Left ventricle myocardium inferior (tissue), 1 donor: ENCODE data around the gene OR8K1. TPM values are rescaled to one million over a fixed set of nuclear protein-coding genes. Genes with fewer than 3 reads are reported as not detected.

ENCODE experiments used
- DNase-seq: peaks from one replicate; pipeline ENCODE4 v3.0.0-alpha.2; 2020
- H3K27ac ChIP-seq: fragments of 200-600 bp; replicated peaks from 2 replicates; pipeline ENCODE4 v1.8.0; 2021
- H3K27me3 ChIP-seq: fragments of 200-600 bp; 2 replicates; pipeline ENCODE4 v1.8.0; 2021; ENCODE audit warnings: low read depth
- H3K36me3 ChIP-seq: fragments of 200-600 bp; 2 replicates; pipeline ENCODE4 v1.8.0; 2021
- H3K4me1 ChIP-seq: fragments of 200-600 bp; 2 replicates; pipeline ENCODE4 v1.8.0; 2021
- H3K4me3 ChIP-seq: fragments of 200-600 bp; 2 replicates; pipeline ENCODE4 v1.8.0; 2021; ENCODE audit warnings: mild to moderate bottlenecking, moderate library complexity
- H3K9me3 ChIP-seq: fragments of 200-600 bp; replicated peaks from 2 replicates; pipeline ENCODE4 v1.8.0; 2021
- intact Hi-C: fragments of 100-400 bp; cut with micrococcal nuclease; formaldehyde crosslinking; loops from one replicate; pipeline ENCODE4 v1.11.0; 2022
- long read RNA-seq: library from polyadenylated mRNA; unstranded; transcript quantifications from one replicate; pipeline ENCODE4 v2.0.0, GENCODE V29; 2021
- total RNA-seq: library from RNA; stranded (reverse); fragmentation: NEBNext Ultra II Directional; extraction: Animal tissue kit (Norgen Biotek cat#: 25700); gene quantifications from one replicate; pipeline ENCODE4 v1.2.1, GENCODE V29; 2021
- TF ChIP-seq, protein P1 (sequence below): fragments of 200-600 bp; IDR thresholded peaks from 2 replicates; pipeline ENCODE4 v1.8.0; 2021; ENCODE audit warnings: antibody characterized with exemption, mild to moderate bottlenecking, borderline replicate concordance
- donor health status: DM: no; HTN: yes; CAD: no; lungs with severe emphysema.

Gene OR8K1
- not detected for total RNA-seq
- long read RNA-seq: 0 reads

DNA sequence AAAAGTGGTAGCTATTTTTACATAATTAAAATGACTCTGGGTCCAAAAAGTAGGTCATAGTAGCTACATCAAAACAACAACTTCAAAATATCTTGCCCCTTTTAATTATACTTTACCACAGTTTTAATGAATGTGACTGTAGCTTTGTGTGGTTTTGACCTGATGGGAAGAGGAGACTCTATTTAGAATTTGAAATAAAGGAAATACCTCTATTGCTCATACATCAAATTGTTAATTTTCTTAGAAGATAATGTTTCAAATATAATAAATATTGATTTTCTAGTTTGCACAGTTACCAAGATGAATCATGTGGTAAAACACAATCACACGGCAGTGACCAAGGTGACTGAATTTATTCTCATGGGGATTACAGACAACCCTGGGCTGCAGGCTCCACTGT, at the start of gene OR8K1:
TSS of gene OR8K1 (plus strand) at position 301 of the 400 bp plus-strand sequence. CDS start at position 301, 0 bp downstream.
- Histone ChIP-seq H3K4me1 (no peaks in the 10 kb centered on the region), H3K36me3 (no peaks in the 10 kb centered on the region), H3K4me3 (no peak within 1 kb of the TSS), H3K9me3 (peaks cover 22% of the 10 kb centered on the region), H3K27ac (no peak within 1 kb of the TSS), H3K27me3 (no peaks in the 10 kb centered on the region)
- TF ChIP-seq, protein P1, sequence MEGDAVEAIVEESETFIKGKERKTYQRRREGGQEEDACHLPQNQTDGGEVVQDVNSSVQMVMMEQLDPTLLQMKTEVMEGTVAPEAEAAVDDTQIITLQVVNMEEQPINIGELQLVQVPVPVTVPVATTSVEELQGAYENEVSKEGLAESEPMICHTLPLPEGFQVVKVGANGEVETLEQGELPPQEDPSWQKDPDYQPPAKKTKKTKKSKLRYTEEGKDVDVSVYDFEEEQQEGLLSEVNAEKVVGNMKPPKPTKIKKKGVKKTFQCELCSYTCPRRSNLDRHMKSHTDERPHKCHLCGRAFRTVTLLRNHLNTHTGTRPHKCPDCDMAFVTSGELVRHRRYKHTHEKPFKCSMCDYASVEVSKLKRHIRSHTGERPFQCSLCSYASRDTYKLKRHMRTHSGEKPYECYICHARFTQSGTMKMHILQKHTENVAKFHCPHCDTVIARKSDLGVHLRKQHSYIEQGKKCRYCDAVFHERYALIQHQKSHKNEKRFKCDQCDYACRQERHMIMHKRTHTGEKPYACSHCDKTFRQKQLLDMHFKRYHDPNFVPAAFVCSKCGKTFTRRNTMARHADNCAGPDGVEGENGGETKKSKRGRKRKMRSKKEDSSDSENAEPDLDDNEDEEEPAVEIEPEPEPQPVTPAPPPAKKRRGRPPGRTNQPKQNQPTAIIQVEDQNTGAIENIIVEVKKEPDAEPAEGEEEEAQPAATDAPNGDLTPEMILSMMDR: no peak
- DNase-seq: no peak
- intact Hi-C loops: no loop called here

DNA sequence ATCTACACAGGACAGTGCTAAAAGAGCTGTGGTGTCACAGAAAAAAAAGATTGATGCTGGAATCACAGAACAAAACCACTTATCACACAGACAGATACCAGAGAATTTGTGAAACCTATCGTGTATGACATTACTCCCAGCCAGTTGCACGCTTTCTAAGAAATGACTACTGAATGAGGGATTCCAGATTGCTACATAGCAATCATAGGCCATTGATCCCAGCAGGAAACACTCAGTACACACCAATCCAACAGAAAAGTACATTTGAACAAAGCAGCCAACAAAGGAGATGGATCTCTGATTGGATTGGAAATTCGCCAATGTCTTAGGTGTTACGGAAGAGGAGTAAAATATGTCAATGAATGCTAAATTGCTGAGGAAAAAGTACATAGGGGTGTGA, 48.9 kb upstream of the OR8K1 start:
- Histone ChIP-seq H3K36me3 (no peaks in the 10 kb centered on the region), H3K27me3 (no peaks in the 10 kb centered on the region), H3K4me3 (no peak overlapping the region), H3K9me3 (no peaks in the 10 kb centered on the region), H3K27ac (no peak overlapping the region), H3K4me1 (no peaks in the 10 kb centered on the region)
- intact Hi-C loops: no loop called here
- TF ChIP-seq, protein P1: no peak
- no peak for DNase-seq

DNA sequence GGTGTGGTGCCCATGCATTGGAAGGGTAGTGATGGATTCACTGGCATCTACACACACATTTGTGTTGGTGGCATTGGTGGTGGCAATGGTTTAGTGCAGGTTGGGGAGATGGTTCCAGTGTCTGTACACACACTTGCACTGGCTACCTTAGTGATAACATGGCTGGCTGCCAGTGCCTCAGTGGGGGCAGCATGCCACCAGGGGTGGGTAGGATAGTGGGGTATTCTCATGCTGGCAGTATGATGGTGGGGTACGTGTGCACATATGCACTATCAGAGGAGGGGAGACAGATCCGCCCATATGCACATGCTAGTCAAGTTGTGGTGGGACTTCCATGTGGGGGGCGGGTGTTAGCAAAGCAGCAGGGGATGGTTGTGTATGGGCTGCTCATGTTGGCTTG, 38.0 kb upstream of the OR8K1 start:
- H3K9me3 ChIP-seq: peaks cover 32% of the 10 kb centered on the region
- TF ChIP-seq, protein P1: no peak

DNA sequence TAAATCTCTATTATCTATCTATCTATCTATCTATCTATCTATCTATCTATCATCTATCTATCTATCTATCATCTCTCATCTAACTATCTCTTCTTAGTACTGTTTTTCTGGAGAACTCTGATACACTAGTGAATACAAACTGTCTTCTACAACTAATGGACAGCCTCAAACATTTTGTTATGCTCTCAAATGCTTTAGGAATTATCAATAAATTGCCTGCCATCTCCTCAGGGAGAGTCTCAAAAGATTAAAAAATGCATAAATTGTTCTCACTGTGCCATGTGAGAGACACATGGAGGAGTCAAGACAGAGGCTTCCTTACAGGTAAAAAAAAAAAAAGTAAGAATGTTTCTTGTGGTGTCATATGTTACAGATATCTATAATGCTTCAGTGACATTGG, 31.0 kb upstream of the OR8K1 start, which contains the start of gene OR8K3:
TSS of gene OR8K3 (plus strand) at position 301 of the 400 bp plus-strand sequence. CDS start 3,163 bp downstream, outside the sequence.
- no peak within 1 kb of the TSS for H3K4me3 ChIP-seq
- H3K27ac ChIP-seq: no peak within 1 kb of the TSS
- no peaks in the 10 kb centered on the region for H3K9me3 ChIP-seq
- TF ChIP-seq, protein P1: no peak
- intact Hi-C loops: no loop called here
- no peak for DNase-seq
- H3K27me3 ChIP-seq: no peaks in the 10 kb centered on the region
- H3K4me1 ChIP-seq: no peaks in the 10 kb centered on the region
- H3K36me3 ChIP-seq: no peaks in the 10 kb centered on the region

More for the DNA sequence above, 38.0 kb upstream of the OR8K1 start:
- no peak for DNase-seq
- Histone ChIP-seq H3K36me3 (no peaks in the 10 kb centered on the region), H3K4me1 (no peaks in the 10 kb centered on the region), H3K27ac (no peak overlapping the region), H3K4me3 (no peak overlapping the region), H3K27me3 (no peaks in the 10 kb centered on the region)
- intact Hi-C loops: no loop called here

DNA sequence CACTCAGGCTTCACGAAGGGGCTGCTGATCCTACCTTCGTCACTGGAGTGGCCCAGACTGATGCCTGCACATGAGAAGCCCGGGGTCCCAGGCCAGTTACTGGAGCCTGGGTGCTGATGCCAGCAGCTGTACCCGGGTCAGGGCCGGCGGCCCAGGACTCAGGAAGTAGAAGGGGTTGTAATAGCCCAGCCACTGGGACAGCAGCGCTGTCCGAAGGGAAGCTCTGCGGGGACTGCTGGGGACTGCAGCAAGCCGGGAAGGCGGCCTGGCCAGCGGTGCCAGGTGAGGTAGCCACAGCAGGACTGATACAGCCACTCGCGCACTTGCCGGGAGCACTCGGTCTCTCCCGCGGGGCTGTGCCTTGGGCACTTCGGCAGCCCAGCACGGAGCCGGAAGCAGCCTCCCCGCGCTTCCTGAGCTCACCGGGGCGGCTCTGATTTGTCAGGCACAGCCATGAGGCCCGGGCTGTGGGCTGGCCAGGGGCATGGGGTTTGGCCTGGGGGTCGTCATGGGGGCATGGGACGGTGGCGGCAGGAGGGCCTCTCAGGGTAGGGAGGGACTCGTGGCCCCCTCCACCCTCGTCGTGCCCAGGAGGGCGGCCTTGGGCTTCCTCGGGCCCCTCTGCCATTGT, 13.9 kb upstream of the OR8K1 start:
- intact Hi-C loops: no loop called here
- H3K4me3 ChIP-seq: no peak overlapping the region
- DNase-seq: no peak
- H3K9me3 ChIP-seq: peaks cover 4% of the 10 kb centered on the region
- TF ChIP-seq, protein P1: no peak
- no peaks in the 10 kb centered on the region for H3K27me3 ChIP-seq
- no peaks in the 10 kb centered on the region for H3K36me3 ChIP-seq
- no peaks in the 10 kb centered on the region for H3K4me1 ChIP-seq
- H3K27ac ChIP-seq: no peak overlapping the region
